Endothelial cell of hepatic sinusoid (primary cell): ENCODE results near the gene C14orf39.
"Not testable (repeated sequence)": the region's sequence is repeated elsewhere in the genome, so short reads cannot be mapped to it uniquely, and the experiment has no call there.

Source experiments
- in situ Hi-C: cut with HindIII; loops from 2 replicates; pipeline ENCODE4 v1.10.0; 2017; ENCODE audit warnings: low sequenced_read_pairs

Gene C14orf39

GRCh38 chr14:60490270-60490669 is 4.4 kb upstream of the C14orf39 start:
- in situ Hi-C loops, result no loop called here

GRCh38 chr14:60488175-60488574 is 2.3 kb upstream of the C14orf39 start:
- in situ Hi-C loops, result no loop called here

- in situ Hi-C loops, result no loop called here
Measured at GRCh38 chr14:60487211-60487610, 1.3 kb upstream of the C14orf39 start.

- in situ Hi-C loops, result no loop called here
Measured at GRCh38 chr14:60485057-60485597, 736 bp downstream of the C14orf39 start.

- in situ Hi-C loops, result no loop called here
Measured at GRCh38 chr14:60482743-60483142, 3.1 kb downstream of the C14orf39 start.

- in situ Hi-C loops, result not testable (repeated sequence)
Measured at GRCh38 chr14:60480248-60480647, 5.6 kb downstream of the C14orf39 start.

GRCh38 chr14:60455875-60456274 is 30.0 kb downstream of the C14orf39 start:
- in situ Hi-C loops, result no loop called here

- in situ Hi-C loops, result no loop called here
Measured at GRCh38 chr14:60430276-60430675, 55.6 kb downstream of the C14orf39 start.

GRCh38 chr14:60420050-60420449 is 65.8 kb downstream of the C14orf39 start:
- in situ Hi-C loops, result no loop called here

GRCh38 chr14:60397550-60397949 is 88.3 kb downstream of the C14orf39 start:
- in situ Hi-C loops, result not testable (repeated sequence)

- in situ Hi-C loops, result no loop called here
Measured at GRCh38 chr14:60396718-60397343, 89.0 kb downstream of the C14orf39 start.
